HepG2 (cell line): ENCODE measurements around the gene ARHGAP19. TPM values are rescaled to one million over a fixed set of nuclear protein-coding genes. Genes with fewer than 3 reads are reported as not detected.

Source experiments
- ASH2L ChIP-seq: fragments of 300-600, 200-600 bp; sonication (generic); IDR thresholded peaks from 2 replicates; pipeline ENCODE4 v1.7.0; 2017; ENCODE audit warnings: low read depth, mild to moderate bottlenecking, moderate library complexity, mixed read lengths, low read length; ENCODE audit not compliant: insufficient read length
- FOSL2 ChIP-seq: sonication (generic); formaldehyde crosslinking; IDR thresholded peaks from 2 replicates; pipeline ENCODE4 v1.4.0; 2020; ENCODE audit warnings: missing genetic modification reagents
- MED13 ChIP-seq: sonication (generic); formaldehyde crosslinking; IDR thresholded peaks from 2 replicates; pipeline ENCODE4 v1.5.0; 2020; ENCODE audit warnings: missing genetic modification reagents
- PAX8 ChIP-seq: sonication (generic); formaldehyde crosslinking; IDR thresholded peaks from 2 replicates; pipeline ENCODE4 v1.8.0; 2022; ENCODE audit warnings: mild to moderate bottlenecking, missing genetic modification reagents, borderline replicate concordance
- POLR2AphosphoS2 ChIP-seq: IDR thresholded peaks from 2 replicates; pipeline ENCODE4 v1.6.1; 2011; ENCODE audit warnings: low read depth, low read length, improper control_type of control experiment
- POLR2G ChIP-seq: fragments of 200-400 bp; formaldehyde crosslinking; IDR thresholded peaks from 2 replicates; pipeline ENCODE4 v1.6.1; 2018; ENCODE audit warnings: mild to moderate bottlenecking, low read depth, low read length, moderate library complexity
- RAD51 ChIP-seq: fragments of 450-650 bp; IDR thresholded peaks from 2 replicates; pipeline ENCODE4 v1.6.1; 2016; ENCODE audit warnings: borderline replicate concordance
- SAP130 ChIP-seq: IDR thresholded peaks from 2 replicates; pipeline ENCODE4 v1.6.1; 2016; ENCODE audit warnings: low read depth
- SP140L ChIP-seq: sonication (generic); formaldehyde crosslinking; IDR thresholded peaks from 2 replicates; pipeline ENCODE4 v1.4.0; 2020; ENCODE audit warnings: missing genetic modification reagents, borderline replicate concordance
- TBX2 ChIP-seq: sonication (generic); formaldehyde crosslinking; IDR thresholded peaks from 2 replicates; pipeline ENCODE4 v1.5.0; 2020; ENCODE audit warnings: missing genetic modification reagents, mild to moderate bottlenecking, borderline replicate concordance
- TBX3 ChIP-seq: fragments of 450-650 bp; IDR thresholded peaks from 2 replicates; pipeline ENCODE4 v1.6.1; 2017; ENCODE audit warnings: antibody characterized with exemption, mild to moderate bottlenecking, inconsistent platforms, borderline replicate concordance
- YEATS2 ChIP-seq: sonication (generic); formaldehyde crosslinking; IDR thresholded peaks from 2 replicates; pipeline ENCODE4 v1.4.0; 2020; ENCODE audit warnings: missing genetic modification reagents, borderline replicate concordance
- ZNF44 ChIP-seq: sonication (generic); formaldehyde crosslinking; IDR thresholded peaks from 2 replicates; pipeline ENCODE4 v1.5.1; 2020; ENCODE audit warnings: mild to moderate bottlenecking, missing genetic modification reagents
- ZNF547 ChIP-seq: sonication (generic); formaldehyde crosslinking; IDR thresholded peaks from 2 replicates; pipeline ENCODE4 v1.5.1; 2020; ENCODE audit warnings: mild to moderate bottlenecking, missing genetic modification reagents
- ZNF567 ChIP-seq: sonication (generic); formaldehyde crosslinking; IDR thresholded peaks from 2 replicates; pipeline ENCODE4 v1.8.1; 2023; ENCODE audit warnings: mild to moderate bottlenecking, missing genetic modification reagents, borderline replicate concordance
- polyA plus RNA-seq, 8 experiments: library from polyadenylated mRNA; depleted of rRNA in 3 of 8; stranded (reverse) in 7 of 8; unstranded in 1 of 8; fragments of >200 nt; fragmentation: Illumina TruSeq in 4 of 8; extraction: Trizol in 4 of 8; gene quantifications; 2 replicates each; pipeline versions ENCODE4 v1.2.1 to v1.2.3, GENCODE V29; 2011 to 2016; ENCODE audit warnings: low read depth in 4 of 8, missing spikeins in 1 of 8, mixed read lengths in 1 of 8; ENCODE audit not compliant: insufficient read depth in 1 of 8
- total RNA-seq, 5 experiments: library from RNA; depleted of rRNA; stranded (reverse); fragments of >200 nt; fragmentation: Illumina TruSeq; extraction: Trizol; gene quantifications; 2 replicates each; pipeline ENCODE4 v1.2.3, GENCODE V29; 2016; ENCODE audit warnings: low read depth in 1 of 5
- TF ChIP-seq, protein P1 (sequence below): sonication (generic); formaldehyde crosslinking; IDR thresholded peaks from 2 replicates; pipeline ENCODE4 v1.5.0; 2020; ENCODE audit warnings: mild to moderate bottlenecking, missing genetic modification reagents
- TF ChIP-seq, protein P2 (sequence below): sonication (generic); formaldehyde crosslinking; IDR thresholded peaks from 2 replicates; pipeline ENCODE4 v1.8.0; 2022; ENCODE audit warnings: missing genetic modification reagents, mild to moderate bottlenecking, inconsistent platforms, borderline replicate concordance
- TF ChIP-seq, protein P3 (sequence below): sonication (generic); formaldehyde crosslinking; IDR thresholded peaks from 2 replicates; pipeline ENCODE4 v1.5.0; 2020; ENCODE audit warnings: missing genetic modification reagents
- TF ChIP-seq, protein P4 (sequence below): sonication (generic); formaldehyde crosslinking; conservative IDR thresholded peaks from 2 replicates; pipeline ENCODE4 v1.5.0; 2020; ENCODE audit warnings: missing genetic modification reagents
- TF ChIP-seq, protein P5 (sequence below): IDR thresholded peaks from 2 replicates; pipeline ENCODE4 v1.6.1; 2016; ENCODE audit warnings: control low read depth
- TF ChIP-seq, protein P6 (sequence below): sonication (generic); formaldehyde crosslinking; IDR thresholded peaks from 2 replicates; pipeline ENCODE4 v1.8.0; 2022; ENCODE audit warnings: mild to moderate bottlenecking, missing genetic modification reagents, moderate library complexity

Gene ARHGAP19
- total and polyA plus RNA-seq, 2 of the 13 experiments (the other 11 are each of a cell fraction or from before 2014, with no cell fraction given) = 7.6 to 10.0 TPM

DNA sequence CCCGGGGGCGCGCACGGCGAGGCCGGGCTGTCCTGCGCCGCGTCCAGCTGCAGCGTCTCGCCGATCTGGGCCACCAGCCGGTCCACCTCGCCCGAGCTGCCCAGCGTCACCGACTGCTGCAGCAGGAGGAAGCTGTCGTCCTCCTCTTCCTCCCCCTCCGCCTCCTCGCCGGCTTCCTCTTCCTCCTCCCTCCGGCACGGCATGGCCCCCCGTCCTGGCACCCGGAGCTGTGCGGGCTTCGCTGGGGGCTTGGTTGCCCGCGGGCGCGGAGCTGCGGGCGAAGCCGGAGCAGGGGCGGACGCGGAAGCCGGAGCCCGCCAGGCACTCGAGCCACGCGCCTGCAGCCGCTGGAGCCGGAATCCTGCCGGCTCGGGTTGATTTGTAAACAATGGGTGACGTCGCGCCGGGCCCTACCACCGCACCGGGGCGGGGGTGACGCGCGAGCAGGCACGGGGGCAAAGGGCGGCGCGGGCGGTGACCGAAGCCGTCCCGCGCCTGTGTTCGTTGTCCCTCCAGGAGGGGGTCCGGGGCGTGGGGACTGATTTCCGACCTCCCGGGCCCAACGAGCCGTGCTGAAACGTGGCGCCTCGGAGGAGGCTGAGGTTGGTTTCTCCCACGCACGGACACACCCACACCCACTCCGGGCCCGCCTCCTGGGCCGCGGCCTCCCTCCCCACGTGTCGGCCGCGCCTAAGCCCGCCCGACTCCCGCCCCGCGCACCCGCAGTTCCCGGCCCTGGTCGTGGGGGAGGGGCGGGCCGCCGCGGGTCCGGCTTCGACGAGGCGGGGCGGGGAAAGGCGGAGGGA lies 42.1 kb upstream of the ARHGAP19 start, which contains the start of gene FRAT2 (continued):
- TF ChIP-seq ASH2L (peak; percentile 44), ZNF547 (peak; percentile 86), ZNF567 (CRISPR knock-in tag) (peak; percentile 92; the same call in 1 of the 2 replicates), MED13 (CRISPR knock-in tag) (peak; percentile 78), YEATS2 (CRISPR knock-in tag) (peak; percentile 46; the same call in 1 of the 2 replicates), ZNF44 (no peak), POLR2AphosphoS2 (no peak), TBX3 (peak; percentile 62; the same call in 1 of the 2 replicates), TBX2 (CRISPR knock-in tag) (peak; percentile 74), RAD51 (no peak), SAP130 (CRISPR knock-in tag) (peak; percentile 97), POLR2G (peak; percentile 88), FOSL2 (CRISPR knock-in tag) (no peak), SP140L (CRISPR knock-in tag) (no peak), PAX8 (CRISPR knock-in tag) (peak; percentile 83; the same call in 1 of the 2 replicates)
- TF ChIP-seq, protein P1, sequence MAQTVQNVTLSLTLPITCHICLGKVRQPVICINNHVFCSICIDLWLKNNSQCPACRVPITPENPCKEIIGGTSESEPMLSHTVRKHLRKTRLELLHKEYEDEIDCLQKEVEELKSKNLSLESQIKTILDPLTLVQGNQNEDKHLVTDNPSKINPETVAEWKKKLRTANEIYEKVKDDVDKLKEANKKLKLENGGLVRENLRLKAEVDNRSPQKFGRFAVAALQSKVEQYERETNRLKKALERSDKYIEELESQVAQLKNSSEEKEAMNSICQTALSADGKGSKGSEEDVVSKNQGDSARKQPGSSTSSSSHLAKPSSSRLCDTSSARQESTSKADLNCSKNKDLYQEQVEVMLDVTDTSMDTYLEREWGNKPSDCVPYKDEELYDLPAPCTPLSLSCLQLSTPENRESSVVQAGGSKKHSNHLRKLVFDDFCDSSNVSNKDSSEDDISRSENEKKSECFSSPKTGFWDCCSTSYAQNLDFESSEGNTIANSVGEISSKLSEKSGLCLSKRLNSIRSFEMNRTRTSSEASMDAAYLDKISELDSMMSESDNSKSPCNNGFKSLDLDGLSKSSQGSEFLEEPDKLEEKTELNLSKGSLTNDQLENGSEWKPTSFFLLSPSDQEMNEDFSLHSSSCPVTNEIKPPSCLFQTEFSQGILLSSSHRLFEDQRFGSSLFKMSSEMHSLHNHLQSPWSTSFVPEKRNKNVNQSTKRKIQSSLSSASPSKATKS (CRISPR knock-in tag) = no peak
- TF ChIP-seq, protein P2, sequence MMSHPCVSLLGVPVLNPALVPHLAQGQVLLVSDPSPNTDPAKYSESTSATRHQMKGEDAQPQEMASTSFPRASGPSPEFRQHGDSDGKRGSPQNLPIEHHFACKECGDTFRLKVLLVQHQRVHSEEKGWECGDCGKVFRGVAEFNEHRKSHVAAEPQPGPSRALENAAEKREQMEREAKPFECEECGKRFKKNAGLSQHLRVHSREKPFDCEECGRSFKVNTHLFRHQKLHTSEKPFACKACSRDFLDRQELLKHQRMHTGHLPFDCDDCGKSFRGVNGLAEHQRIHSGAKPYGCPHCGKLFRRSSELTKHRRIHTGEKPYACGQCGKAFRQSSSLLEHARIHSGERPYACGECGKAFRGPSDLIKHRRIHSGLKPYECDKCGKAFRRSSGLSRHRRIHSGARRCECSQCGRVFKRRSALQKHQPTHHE (CRISPR knock-in tag) = peak; percentile 86; the same call in 1 of the 2 replicates
- TF ChIP-seq, protein P3, sequence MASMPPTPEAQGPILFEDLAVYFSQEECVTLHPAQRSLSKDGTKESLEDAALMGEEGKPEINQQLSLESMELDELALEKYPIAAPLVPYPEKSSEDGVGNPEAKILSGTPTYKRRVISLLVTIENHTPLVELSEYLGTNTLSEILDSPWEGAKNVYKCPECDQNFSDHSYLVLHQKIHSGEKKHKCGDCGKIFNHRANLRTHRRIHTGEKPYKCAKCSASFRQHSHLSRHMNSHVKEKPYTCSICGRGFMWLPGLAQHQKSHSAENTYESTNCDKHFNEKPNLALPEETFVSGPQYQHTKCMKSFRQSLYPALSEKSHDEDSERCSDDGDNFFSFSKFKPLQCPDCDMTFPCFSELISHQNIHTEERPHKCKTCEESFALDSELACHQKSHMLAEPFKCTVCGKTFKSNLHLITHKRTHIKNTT (CRISPR knock-in tag) = no peak
- TF ChIP-seq, protein P4, sequence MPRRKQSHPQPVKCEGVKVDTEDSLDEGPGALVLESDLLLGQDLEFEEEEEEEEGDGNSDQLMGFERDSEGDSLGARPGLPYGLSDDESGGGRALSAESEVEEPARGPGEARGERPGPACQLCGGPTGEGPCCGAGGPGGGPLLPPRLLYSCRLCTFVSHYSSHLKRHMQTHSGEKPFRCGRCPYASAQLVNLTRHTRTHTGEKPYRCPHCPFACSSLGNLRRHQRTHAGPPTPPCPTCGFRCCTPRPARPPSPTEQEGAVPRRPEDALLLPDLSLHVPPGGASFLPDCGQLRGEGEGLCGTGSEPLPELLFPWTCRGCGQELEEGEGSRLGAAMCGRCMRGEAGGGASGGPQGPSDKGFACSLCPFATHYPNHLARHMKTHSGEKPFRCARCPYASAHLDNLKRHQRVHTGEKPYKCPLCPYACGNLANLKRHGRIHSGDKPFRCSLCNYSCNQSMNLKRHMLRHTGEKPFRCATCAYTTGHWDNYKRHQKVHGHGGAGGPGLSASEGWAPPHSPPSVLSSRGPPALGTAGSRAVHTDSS (CRISPR knock-in tag) = 0 out of 2 replicates have a peak, but pooled peaks have one; percentile 65
- TF ChIP-seq, protein P5, sequence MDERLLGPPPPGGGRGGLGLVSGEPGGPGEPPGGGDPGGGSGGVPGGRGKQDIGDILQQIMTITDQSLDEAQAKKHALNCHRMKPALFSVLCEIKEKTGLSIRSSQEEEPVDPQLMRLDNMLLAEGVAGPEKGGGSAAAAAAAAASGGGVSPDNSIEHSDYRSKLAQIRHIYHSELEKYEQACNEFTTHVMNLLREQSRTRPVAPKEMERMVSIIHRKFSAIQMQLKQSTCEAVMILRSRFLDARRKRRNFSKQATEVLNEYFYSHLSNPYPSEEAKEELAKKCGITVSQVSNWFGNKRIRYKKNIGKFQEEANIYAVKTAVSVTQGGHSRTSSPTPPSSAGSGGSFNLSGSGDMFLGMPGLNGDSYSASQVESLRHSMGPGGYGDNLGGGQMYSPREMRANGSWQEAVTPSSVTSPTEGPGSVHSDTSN (CRISPR knock-in tag) = no peak
- TF ChIP-seq, protein P6, sequence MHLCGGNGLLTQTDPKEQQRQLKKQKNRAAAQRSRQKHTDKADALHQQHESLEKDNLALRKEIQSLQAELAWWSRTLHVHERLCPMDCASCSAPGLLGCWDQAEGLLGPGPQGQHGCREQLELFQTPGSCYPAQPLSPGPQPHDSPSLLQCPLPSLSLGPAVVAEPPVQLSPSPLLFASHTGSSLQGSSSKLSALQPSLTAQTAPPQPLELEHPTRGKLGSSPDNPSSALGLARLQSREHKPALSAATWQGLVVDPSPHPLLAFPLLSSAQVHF = 0 out of 2 replicates have a peak, but pooled peaks have one; percentile 36
